HK-2 (cell line): ENCODE measurements around the gene GMDS.
"Not testable (repeated sequence)": the region's sequence is repeated elsewhere in the genome, so short reads cannot be mapped to it uniquely, and the experiment has no call there.

Experiments
- DNase-seq: peaks from one replicate; pipeline ENCODE4 v3.0.0-alpha.2; 2018; ENCODE audit not compliant: unreplicated experiment

The GMDS gene

DNA sequence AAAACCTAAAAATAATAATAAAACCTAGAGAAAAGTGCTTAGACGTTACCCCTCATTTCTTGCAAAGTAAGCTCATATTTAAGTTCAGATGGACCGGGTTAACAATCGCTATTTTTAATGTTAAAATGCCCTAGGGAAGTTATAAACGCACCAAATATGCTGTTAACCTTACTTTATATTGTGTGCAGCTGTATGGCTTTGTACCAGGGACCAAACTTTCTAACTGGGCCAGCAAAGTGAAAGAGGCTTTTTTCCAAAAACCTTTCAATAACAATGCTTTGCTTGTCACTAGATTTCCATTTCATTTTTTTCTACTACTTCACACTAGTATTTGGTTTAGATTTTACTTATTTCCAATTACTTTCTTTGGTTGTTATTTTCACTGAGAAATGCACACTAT is 387.2 kb downstream of the GMDS start:
- DNase-seq: no peak

DNA sequence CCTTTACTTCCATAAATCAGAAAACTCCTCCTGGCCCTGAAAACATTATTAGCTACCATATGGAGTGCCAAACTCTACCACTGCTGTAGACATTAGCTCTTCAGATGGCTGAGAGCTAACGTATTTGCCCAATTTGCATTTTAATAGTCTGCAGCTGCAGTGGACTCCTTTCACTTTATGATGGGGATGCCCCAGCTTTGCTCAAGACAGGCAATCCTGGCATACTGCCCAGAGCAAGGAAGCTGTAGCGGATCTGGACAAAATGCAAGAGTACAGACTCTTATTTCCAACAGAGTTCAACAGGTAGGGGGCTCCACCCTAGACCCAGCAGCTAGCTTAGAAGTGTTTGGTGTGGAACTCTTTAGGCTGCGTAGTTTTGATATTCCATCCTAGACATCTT is 389.0 kb downstream of the GMDS start:
- DNase-seq: no peak

DNA sequence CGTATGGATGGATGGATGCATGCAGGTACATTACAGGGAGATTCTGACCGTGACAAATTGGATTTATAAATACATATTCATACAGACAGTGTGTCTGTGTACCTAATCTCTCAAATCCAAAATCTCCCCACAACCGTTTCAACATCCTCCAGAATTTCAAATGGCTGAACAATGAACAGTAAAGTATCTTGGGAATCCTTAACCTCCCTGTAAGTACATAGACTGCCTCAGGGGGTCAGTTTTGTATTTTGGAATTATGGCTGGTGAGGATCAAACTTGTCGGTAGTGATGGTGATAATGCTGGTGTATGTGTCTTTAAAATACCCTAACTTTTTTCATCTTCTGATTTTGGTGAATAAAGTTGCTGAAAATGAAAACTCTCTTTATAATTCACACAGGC is 389.5 kb downstream of the GMDS start:
- DNase-seq: no peak

DNA sequence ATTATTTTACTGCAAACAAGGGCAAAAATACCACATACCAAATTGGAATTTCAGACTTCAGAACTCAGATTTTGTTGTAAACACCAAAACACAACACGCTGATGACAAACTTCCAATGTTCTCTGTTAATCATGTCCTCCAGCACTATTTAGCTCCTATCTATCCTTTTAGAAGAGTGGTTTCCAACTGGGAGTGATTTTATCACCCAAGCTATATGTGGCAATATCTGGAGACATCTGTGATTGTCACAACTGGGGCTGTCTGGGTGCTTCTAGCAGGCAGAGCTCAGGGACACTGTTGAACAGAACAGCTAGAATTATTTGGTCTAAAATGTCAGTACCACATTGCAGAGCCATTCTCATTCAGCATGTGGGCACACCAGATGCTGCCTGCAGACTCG is 391.1 kb downstream of the GMDS start:
- no peak for DNase-seq

DNA sequence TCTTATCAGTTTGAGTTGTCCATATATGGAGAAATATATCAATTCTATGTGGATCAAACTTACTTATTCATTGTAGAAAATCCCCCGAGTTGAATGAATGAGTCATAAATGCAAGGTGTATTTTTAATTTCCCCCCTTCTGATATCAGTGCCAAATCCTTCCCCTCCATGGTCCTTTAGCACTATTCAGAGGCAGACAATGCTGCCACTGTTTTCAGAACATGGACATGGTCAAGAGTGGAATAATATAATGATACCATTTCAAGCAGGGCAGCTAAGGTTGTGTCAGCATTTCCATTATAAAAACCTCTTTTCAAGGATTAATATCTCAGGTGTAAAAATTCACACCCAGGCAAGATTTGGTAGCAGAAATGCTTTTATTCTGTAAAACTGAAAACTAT is 391.6 kb downstream of the GMDS start:
- no peak for DNase-seq

DNA sequence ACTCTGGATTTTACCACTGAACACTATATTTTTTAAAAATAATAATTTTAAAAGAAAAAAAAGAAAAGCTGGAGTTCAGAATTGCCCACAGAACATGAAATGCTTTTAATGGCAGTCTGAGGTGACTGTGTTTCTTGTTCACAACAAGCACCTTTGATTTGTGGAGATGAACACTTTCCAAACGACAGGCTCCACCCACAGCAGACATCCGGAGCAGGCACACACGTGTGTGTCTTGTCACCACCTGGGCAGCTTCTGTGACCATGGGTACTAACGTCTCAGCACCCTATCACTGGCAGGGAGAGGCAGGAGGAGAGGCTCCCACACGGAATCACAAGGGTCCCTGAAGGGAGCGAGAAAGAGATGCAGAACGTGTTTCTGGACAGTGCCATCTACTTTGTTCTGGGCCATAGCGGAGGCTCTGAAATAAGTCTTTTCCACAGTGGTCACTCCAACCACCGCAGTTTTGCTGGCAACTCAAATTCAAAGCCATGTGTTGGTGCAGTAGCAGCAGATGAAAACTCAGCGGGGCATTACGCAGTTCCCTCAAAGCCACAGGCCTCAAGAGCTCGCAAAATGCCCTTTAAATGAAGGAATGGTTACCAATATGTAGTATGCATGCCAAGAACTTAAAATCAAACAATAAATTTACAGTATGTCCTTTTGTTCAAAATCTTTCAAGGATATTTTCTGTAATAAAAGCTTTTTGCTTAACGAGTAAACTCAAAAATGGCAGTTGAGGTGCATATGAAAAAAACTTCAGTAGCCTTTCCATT is 393.5 kb downstream of the GMDS start:
- DNase-seq: no peak

DNA sequence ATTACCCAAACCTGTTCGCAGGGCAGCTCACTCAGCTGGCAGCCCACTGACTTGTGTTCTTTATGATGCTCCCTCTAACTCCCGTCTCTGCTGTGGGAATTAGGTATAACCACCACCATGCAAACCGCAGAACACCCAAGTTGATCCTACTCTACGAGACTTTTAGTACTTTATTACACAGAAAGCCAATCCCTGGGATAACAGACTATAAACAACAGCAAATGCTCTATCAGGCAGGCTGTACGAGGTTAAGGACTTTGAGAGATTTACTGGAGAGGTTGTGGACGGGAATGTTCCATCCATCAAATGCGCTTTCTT is 394.6 kb downstream of the GMDS start:
- no peak for DNase-seq

DNA sequence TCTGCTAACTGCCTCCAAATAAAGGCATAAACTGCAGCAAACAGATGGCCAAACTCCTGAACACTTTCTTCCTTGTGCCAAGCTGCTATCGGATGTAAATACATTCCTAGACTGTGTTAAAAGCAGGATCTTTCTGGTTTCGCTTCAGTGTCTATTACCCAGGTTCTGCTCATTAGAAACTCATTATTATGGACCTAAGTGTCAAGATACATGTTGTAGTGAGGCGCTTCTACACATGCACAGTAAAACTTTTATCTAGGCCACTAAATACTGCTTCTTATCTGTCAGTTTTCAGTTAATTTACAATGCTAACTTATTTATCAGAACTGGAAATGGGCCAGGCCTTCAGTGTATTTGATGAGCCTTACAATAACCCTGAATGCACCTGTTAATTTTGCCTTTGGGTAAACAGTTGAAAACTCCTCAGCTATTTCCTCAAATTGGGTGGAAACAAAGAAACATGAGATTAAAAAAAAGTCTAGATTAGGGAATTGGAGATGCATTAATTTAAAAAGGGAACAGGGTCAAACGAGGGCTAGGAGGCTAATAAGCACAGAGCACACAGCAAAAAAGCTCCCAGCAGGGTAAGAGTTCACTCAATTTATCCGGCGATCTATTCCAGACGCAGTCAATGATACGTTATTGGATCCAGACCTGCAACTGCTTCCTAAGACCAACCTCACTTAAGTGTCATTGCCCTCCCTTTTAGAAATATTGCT is 395.1 kb downstream of the GMDS start:
- DNase-seq: no peak

DNA sequence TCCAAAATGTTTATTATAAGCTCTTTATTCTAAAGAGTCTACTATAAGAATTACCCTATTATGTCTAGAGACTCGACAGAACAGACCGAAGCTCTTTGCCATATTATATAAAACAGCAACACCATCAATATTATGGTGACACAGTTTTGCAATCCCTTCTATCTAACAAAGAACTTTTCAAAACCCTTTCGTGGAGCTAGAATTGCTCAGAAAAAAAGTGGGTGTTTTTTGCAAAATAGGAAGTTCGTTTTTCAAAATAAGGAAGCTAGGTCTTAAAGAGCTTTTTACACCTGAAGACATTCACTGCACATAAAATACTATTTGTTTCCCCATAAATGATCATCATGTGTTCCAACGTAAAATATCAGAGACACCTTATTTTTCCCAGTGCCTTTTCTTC is 395.7 kb downstream of the GMDS start:
- no peak for DNase-seq

DNA sequence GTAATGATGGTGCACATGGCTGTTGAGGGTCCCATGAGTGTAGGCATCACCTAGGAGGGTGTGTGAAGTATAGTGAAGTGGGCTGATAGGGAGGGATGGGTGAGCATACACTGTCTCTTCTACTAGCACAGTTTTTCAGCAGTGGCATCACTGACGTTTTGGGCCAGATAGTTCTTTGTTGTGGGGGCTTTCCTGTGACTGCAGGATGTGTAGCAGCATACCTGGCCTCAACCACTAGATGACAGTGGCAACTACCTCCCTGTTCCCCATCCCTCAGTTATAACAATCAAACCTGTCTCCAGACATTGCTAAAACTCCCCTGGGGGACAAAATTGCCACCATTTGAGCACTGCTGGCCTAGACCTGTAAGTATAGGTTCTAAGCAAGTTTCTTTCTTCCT is 396.7 kb downstream of the GMDS start:
- no peak for DNase-seq

DNA sequence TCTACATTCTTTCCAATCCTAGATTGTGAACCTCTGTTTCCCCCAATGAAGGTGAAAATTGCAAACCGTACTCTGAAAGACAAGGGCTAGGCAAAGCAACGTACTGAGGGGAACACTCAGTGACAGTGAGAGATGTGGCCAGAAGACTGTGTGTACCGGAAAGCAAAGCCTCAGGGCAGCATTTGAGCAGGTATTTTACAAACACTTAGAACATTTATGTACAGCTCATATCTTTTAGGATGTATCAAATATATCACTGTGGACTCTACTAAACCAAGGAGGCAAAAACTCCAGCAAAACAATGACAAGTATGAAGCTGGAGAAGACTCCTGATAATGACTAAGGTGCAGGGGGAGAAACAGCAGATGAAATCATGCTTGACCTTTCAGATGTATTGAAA is 398.8 kb downstream of the GMDS start:
- DNase-seq: no peak

DNA sequence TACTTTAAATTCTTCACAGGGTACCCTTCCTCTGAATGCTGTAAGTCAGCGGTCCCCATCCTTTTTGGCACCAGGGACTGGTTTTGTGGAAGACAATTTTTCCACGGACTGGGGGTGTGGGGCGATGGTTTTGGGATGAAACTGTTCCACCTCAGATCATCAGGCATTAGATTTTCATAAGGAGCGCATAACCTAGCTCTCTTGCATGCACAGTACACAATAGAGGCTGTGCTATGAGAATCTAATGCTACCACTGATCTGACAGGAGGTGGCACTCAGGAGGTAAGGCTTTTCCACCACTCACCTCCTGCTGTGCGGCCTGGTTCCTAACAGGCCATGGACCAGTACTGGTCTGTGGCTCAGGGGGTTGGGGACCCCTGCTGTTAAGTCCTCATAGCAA is 399.9 kb downstream of the GMDS start:
- not testable (repeated sequence) for DNase-seq

DNA sequence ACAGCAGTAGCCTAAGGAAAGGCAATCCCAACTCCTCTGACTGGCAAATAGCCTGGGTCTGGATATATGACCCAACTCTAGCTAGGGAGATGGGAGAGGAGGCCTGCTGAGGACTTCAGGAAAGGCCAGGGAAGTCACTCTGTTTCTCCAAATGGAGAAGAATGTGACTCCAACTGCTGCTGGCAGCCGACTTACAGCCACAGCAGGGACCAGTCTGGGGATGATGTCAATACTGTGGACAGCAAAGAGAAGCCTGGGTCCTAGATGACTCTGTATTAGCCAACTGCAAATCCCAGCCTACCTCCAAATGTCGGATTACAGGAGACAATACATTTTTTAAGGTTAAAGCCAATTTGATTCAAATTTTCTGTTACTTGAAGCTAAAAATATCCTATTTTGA is 403.1 kb downstream of the GMDS start:
- no peak for DNase-seq

DNA sequence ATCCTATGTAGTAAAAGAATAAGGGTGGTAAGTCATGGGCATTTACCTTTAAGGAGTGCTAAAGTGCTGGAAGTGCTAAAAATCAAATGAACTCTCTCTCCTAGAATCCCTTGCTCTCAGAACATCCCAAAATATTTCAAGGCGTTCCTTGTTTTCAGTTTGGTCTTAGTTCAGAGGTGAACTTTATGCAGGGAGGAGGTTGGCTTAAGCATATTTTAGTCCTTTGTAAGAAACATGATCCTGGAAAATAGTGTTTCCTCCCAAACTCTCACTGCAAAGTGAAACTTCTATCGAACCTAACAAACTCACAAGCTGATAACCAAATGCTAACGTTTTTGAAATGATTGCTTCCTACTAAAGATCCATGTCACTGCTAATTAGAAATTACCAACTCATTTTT is 404.3 kb downstream of the GMDS start:
- no peak for DNase-seq

DNA sequence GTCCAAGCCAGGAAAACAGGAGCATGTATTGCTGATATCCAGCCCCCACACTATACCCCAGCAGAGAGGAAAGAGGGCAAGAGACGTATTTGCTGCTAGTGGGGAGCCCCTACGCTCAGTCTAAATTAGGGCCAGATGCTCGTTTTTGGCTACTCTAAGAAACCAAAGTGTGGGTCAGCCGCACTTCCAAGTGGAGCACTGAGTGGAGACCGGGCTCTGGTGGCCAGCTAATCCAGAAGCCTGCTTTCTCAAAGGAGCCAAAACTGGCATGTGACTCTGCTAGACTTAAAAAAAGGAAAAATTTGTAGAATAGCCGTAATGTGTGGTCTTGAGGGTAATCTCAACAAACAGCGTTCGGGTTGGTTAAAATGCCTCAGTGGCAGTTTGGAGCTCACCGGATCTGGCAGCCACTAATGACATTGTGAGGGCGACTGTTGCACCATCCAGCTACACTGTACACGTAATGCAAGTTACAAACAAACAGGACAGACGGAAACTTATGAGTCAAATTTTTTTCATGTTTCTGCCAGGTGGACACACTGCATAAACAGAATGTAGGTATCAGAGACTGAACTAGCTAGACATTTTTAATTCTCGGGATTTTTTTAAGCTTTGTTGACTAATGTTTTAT is 404.8 kb downstream of the GMDS start:
- no peak for DNase-seq

DNA sequence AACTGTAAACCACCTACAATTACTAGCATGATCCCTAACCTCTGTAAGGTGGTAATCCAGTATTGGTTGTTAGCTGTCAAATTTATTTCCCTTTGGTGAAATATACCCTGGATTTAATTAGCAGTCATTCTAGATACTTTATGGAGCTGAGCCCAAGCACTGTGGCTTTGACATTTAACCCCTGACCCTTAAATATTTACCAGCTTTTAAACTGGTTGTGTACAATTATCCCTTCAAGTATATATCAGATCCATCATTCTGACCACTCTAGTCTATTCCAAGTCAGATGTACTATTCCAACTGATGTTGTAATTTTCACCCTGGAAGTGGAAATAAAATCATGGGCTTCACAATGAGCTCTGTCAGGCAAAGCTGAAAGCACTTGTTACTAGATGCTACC is 406.0 kb downstream of the GMDS start:
- no peak for DNase-seq

DNA sequence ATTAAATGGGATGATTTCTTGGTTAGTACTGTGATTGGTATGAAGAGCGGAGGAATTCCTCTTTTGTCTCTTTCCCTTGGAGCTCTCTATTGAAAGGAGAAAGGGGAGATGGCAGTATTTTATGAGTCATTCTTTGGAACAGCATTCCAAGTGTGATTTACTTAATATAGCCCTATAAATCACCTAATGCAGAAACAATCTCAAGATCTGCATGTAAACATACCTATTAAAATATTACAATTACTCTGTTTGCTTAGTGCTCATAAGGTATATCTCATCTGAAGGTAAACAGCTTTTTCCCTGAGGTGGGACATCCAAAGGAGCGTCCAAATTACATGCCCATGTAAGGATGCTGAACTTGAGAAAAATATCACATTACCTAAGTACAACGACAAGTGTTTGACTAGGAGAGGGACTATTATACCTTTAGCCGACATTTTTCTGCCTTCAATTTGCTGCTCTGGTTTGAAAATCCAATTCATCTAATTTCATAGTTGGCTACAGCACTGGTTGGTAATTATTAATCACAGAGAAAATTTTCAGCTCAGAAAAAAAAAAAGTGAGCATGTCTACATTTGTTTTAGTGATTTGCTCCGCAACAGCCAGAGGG is 406.7 kb downstream of the GMDS start:
- DNase-seq: no peak

DNA sequence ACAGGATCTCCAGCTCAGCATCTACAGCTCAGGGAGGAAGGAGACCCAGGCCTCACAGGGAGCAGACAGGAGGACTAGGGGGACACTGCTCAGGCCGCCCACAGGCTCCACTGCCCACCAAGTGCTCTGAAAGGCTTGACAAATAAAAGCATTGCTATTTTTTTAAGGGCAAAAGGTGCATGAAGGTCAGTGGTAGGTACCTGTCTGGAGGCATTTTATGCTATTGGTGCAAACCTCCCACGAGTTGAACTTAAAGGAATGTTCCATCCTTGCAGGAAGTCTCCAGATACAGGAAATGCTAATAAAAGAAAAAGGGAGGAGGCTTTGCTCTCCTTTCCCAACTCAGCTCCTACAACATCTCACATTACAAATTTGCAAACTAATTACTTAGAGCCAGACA is 407.6 kb downstream of the GMDS start:
- DNase-seq: no peak

DNA sequence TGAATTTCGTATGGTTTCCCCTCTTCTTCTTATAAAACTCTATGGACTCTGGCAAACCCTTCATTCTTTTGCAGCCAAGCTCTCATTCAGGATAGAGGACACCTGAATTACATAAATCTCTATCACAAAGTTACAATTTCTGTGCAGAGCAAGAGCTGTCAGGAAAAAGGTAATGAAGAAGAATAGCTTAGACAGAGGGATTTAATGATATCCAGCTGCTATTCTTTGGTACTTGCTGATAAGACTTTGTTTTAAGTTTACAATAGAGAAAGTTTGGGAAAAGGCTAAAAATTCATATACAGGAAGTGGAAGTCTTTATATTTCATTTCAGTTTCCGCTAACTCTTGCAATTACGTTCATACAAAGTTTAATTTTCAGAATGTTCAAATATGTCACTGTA is 408.7 kb downstream of the GMDS start:
- DNase-seq: no peak

DNA sequence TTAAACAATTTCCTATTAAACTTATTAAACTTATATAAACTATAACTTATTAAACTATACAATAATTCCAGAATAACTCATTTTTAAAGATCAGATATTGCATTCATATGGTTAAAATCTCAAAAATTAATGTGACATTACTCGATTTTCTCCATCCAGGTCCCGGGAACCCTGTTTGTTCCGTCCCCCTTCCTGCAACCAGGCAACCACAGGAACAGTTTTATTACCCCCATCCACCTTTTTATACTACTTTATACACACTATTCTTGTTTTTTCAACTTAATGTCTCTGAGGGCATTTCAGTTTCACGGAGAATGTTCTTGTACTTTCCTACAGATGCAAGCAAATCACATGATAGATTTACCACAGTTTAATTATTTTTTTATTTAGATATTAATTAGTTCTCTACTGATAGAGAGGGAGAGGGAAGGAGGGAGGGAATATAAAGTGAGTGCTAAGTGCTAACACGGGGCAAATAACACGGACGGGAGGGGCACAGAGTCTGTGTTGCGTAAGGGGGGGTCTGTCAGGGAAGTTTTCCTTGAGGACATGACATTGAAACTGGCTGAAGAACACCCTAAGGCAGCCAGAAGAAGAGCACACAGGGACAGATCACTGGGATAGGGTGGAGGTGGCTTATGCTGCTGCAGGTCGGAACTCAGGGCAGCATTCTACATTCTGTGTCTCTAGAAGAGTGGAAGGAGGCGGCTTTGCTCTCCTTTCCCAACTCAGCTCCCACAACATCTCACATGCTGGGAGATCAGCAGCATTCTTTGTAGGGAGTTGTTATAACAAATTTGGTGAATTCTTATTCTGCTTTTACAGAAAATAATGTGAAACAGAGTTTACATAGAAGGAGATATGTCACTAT is 410.5 kb downstream of the GMDS start:
- DNase-seq: no peak

DNA sequence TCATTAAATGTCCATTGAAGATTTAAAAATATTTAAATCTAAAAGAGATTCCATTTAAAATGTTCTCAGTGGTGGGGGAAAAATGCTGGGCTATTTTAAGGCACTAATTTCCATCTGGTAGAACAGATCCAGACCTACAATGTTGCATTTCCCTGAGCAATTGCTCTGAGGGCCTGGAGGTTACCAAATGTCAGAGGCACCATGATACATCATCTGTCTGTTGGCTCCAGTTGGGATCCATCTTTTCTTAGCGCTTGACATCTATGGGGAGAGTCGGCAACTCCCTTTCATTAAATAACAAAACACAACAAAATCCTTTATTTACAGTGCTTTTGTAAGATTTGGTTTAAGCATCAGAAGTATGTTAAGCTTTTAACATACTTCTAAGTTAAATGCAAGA is 411.2 kb downstream of the GMDS start:
- DNase-seq: no peak
